ENCODE data around the gene NOP9.
A peak's percentile ranks its signal among the peaks of the same experiment; 100 is the strongest.

Gene NOP9

GRCh38 chr14:24293525-24293924, 6.1 kb upstream of the NOP9 start:
- TF ChIP-seq EZH2 (IDR thresholded peaks at IDR 0.05; ENCODE audit: borderline replicate concordance, low read length) (no peak), CTCF (IDR thresholded peaks at IDR 0.05; ENCODE audit: low read length) (no peak)
- H3K27ac ChIP-seq (ENCODE audit: low read depth, low read length, poor library complexity, severe bottlenecking), result no peak overlapping the region

GRCh38 chr14:24296341-24297157, 3.1 kb upstream of the NOP9 start:
- no peak for TF ChIP-seq EZH2 (IDR thresholded peaks at IDR 0.05; ENCODE audit: borderline replicate concordance, low read length)
- TF ChIP-seq CTCF (IDR thresholded peaks at IDR 0.05; ENCODE audit: low read length), result peak; percentile 79
- H3K27ac ChIP-seq (ENCODE audit: low read depth, low read length, poor library complexity, severe bottlenecking), result no peak overlapping the region

More at GRCh38 chr14:24293525-24293924, 6.1 kb upstream of the NOP9 start:
- no peaks in the 10 kb centered on the region for H3K27me3 ChIP-seq (ENCODE audit: insufficient read depth, low read length)
- no peak overlapping the region for H3K9ac ChIP-seq (ENCODE audit: low read length)
- H3F3A ChIP-seq (ENCODE audit: insufficient read depth, low read length), result 0 out of 2 replicates have a peak, but pooled peaks cover 3% of the 10 kb centered on the region
- peaks cover 5% of the 10 kb centered on the region for H3K4me1 ChIP-seq (ENCODE audit: insufficient read depth, low read length, severe bottlenecking)
- H3K9me2 ChIP-seq (ENCODE audit: low read depth, low read length), result no peaks in the 10 kb centered on the region
- no peak overlapping the region for H2AFZ ChIP-seq (ENCODE audit: low read length)
- H3K9me3 ChIP-seq (ENCODE audit: low read length), result no peaks in the 10 kb centered on the region
- no peak overlapping the region for H3K4me2 ChIP-seq (ENCODE audit: low read length)
- H3K4me3 ChIP-seq (ENCODE audit: low read depth, low read length, poor library complexity, severe bottlenecking), result no peak overlapping the region
- H4K20me1 ChIP-seq (ENCODE audit: insufficient read depth, low read length), result no peaks in the 10 kb centered on the region
- H3K36me3 ChIP-seq (ENCODE audit: insufficient read depth, low read length), result peaks cover 47% of the 10 kb centered on the region
- H3K79me2 ChIP-seq (ENCODE audit: insufficient read depth, low read length), result no peaks in the 10 kb centered on the region

GRCh38 chr14:24297190-24297964, 2.3 kb upstream of the NOP9 start:
- H3K27me3 ChIP-seq (ENCODE audit: insufficient read depth, low read length), result no peaks in the 10 kb centered on the region
- H3K27ac ChIP-seq (ENCODE audit: low read depth, low read length, poor library complexity, severe bottlenecking), result peak overlapping the region; percentile 20
- no peak overlapping the region for H3K4me2 ChIP-seq (ENCODE audit: low read length)
- no peaks in the 10 kb centered on the region for H3K9me3 ChIP-seq (ENCODE audit: low read length)
- no peaks in the 10 kb centered on the region for H4K20me1 ChIP-seq (ENCODE audit: insufficient read depth, low read length)
- H3K4me1 ChIP-seq (ENCODE audit: insufficient read depth, low read length, severe bottlenecking), result peaks cover 27% of the 10 kb centered on the region
- 0 out of 2 replicates have a peak, but pooled peaks cover 4% of the 10 kb centered on the region for H3F3A ChIP-seq (ENCODE audit: insufficient read depth, low read length)
- TF ChIP-seq CTCF (IDR thresholded peaks at IDR 0.05; ENCODE audit: low read length) (peak; percentile 21; the same call in 1 of the 2 replicates), EZH2 (IDR thresholded peaks at IDR 0.05; ENCODE audit: borderline replicate concordance, low read length) (no peak)
- H3K9ac ChIP-seq (ENCODE audit: low read length), result no peak overlapping the region; the same call in 1 of the 2 replicates
- H2AFZ ChIP-seq (ENCODE audit: low read length), result no peak overlapping the region
- no peaks in the 10 kb centered on the region for H3K79me2 ChIP-seq (ENCODE audit: insufficient read depth, low read length)
- H3K36me3 ChIP-seq (ENCODE audit: insufficient read depth, low read length), result peaks cover 31% of the 10 kb centered on the region
- no peaks in the 10 kb centered on the region for H3K9me2 ChIP-seq (ENCODE audit: low read depth, low read length)
- H3K4me3 ChIP-seq (ENCODE audit: low read depth, low read length, poor library complexity, severe bottlenecking), result no peak overlapping the region

More at GRCh38 chr14:24296341-24297157, 3.1 kb upstream of the NOP9 start:
- no peaks in the 10 kb centered on the region for H3K27me3 ChIP-seq (ENCODE audit: insufficient read depth, low read length)
- no peak overlapping the region for H3K4me3 ChIP-seq (ENCODE audit: low read depth, low read length, poor library complexity, severe bottlenecking)
- no peaks in the 10 kb centered on the region for H3K9me2 ChIP-seq (ENCODE audit: low read depth, low read length)
- no peak overlapping the region; the same call in 1 of the 2 replicates for H3K9ac ChIP-seq (ENCODE audit: low read length)
- no peak overlapping the region for H3K4me2 ChIP-seq (ENCODE audit: low read length)
- no peaks in the 10 kb centered on the region for H3K9me3 ChIP-seq (ENCODE audit: low read length)
- no peak overlapping the region for H2AFZ ChIP-seq (ENCODE audit: low read length)
- 0 out of 2 replicates have a peak, but pooled peaks cover 4% of the 10 kb centered on the region for H3F3A ChIP-seq (ENCODE audit: insufficient read depth, low read length)
- no peaks in the 10 kb centered on the region for H3K79me2 ChIP-seq (ENCODE audit: insufficient read depth, low read length)
- H4K20me1 ChIP-seq (ENCODE audit: insufficient read depth, low read length), result no peaks in the 10 kb centered on the region
- peaks cover 30% of the 10 kb centered on the region; the same call in 1 of the 2 replicates for H3K36me3 ChIP-seq (ENCODE audit: insufficient read depth, low read length)
- H3K4me1 ChIP-seq (ENCODE audit: insufficient read depth, low read length, severe bottlenecking), result peaks cover 27% of the 10 kb centered on the region
